HG02885 (cell line): ENCODE data around the gene RPS16.
"Not testable (repeated sequence)": the region's sequence is repeated elsewhere in the genome, so short reads cannot be mapped to it uniquely, and the experiment has no call there.

Source experiments
- ATAC-seq: cut with Tn5 transposase; IDR thresholded peaks from one replicate; pipeline ENCODE4 v1.9.1; 2021; ENCODE audit warnings: mild to moderate bottlenecking; ENCODE audit not compliant: unreplicated experiment, poor library complexity

RPS16 gene

GRCh38 chr19:39451257-39451656 lies 15.5 kb upstream of the RPS16 start:
- ATAC-seq = not testable (repeated sequence)

GRCh38 chr19:39449116-39449797 lies 13.5 kb upstream of the RPS16 start:
- ATAC-seq = no peak

GRCh38 chr19:39448271-39448670 lies 12.5 kb upstream of the RPS16 start:
- ATAC-seq = no peak

DNA sequence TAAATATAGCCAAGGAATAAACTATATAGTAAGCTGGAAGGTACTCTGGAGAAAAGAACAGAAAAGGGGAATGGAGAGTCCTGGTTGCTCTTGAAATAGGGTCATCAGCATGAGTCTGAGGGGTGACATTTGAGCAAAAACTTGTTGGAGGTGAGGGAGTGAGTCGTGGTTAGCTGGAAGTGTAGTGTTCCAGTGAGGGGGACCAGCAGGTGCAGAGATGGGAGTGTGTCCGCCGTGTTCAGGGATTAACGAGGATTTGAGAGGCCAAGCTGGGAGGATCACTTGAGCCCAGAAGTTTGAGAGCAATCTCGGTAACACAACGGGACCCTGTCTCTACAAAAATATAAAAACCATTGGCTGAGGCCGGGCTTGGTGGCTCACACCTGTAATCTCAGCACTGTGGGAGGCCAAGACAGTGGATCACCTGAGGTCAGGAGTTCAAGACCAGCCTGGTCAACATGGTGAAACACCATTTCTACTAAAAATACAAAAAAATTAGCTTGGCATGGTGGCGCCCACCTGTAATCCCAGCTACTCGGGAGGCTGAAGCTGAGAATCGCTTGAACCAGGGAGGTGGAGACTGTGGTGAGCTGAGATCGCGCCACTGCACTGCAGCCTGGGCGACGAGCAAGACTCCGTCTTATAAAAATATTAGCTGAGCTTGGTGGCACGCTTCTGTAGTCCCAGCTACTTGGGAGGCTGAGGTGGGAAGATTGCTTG lies 10.8 kb upstream of the RPS16 start:
- no peak for ATAC-seq

DNA sequence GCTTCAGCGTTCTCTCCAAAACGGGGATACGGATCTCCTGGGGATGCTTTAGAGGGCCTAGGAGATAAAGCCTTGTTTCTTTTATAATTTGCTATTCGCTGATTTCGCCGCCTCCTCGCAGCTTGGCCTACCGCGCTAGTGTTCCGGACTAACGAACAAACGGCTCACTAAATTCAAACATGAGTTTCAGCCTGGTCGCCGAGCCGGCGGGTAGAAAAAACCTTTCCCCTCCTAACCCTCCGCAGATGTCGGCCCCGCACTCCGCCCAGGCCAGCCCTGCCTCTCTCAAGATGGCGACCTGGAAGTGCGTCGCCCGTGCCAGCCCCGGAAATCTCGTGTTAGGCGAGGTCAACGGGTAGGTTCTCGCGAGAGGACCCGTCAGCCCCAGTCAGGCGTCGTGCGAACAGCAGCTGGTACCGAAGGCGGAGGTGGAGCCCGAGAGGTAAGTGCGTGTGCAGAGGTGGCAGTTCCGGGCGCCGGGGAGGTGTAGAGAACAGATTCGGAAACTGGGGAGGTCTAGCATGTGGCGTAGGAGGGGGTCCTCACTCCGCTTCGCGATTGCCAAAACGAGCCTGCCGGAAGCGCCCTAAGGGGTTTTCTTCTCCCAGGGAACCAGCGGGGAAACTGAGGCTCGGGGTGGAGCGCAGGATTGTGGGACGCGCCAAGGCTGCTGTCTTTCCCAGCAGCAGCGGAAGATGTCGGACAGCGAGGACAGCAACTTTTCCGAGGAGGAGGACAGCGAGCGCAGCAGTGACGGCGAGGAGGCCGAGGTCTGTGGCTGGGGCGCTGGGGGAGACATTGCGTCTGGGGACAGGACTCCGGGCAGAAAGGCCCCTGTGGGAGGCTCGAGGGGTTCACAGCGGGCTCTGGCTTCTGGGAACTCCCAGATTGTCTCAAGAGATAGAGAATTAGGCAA lies 9.7 kb upstream of the RPS16 start, which contains the start of gene SUPT5H:
Gene SUPT5H, plus strand, starts transcription at position 387 of the 916 bp plus-strand sequence. Its CDS starts 309 bp downstream, at position 696.
- peak; percentile 88 for ATAC-seq

- no peak for ATAC-seq
Measured at GRCh38 chr19:39444598-39445195, 8.9 kb upstream of the RPS16 start.

DNA sequence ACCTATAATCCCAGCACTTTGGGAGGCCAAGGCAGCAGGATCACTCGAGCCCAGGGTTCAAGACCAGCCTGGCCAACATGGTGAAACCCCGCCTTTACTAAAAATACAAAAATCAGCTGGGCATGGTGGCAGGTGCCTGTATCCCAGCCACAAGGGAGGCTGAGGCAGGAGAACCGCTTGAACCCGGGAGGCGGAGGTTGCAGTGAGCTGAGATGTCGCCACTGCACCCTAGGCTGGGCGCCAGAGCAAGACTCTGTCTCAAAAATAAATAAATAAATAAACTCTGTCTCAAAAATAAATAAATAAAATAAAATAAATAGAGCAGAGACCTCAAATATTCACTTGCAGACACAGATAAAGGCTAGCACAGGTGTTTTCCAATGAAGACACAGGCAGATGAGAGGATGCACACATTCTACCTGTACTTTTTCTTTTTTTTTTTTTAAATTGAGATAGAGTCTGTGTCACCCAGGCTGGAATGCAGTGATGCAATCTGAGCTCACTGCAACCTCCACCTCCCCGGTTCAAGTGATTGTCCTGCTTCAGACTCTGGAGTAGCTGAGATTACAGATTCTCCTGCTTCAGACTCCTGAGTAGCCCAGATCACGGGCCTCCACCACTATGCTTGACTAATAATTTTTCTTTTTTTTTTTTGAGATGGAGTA lies 2.7 kb upstream of the RPS16 start:
- no peak for ATAC-seq

GRCh38 chr19:39436350-39436716 lies 584 bp upstream of the RPS16 start:
- ATAC-seq = no peak

- no peak for ATAC-seq
Measured at GRCh38 chr19:39434123-39435076, 1.3 kb downstream of the RPS16 start.

DNA sequence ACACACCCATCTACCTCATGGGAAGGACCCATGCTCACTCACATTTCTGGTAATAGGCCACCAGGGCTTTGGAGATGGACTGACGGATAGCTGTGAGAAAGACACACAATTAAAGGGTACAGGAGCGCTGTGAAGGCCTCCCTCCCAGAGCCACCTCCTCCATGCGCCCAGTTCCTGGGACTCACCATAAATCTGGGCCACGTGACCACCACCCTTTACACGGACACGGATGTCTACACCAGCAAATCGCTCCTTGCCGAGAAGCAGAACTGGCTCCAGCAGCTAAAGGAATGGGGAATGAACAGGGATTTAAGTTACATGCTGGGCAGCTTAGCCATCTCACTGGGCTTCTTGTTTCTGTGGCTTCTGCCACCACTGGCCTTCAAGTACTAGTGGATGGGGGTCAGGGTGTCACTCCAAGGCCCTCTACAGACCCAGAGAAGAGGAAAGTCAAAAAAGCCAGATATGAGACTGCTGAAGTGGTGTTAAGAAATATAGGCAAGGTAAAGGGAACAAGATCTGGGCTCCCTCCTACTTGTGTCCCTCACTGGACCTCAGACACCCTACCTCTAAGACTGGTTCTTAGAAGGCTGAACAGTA lies 2.2 kb downstream of the RPS16 start:
- ATAC-seq = no peak

GRCh38 chr19:39432677-39433025 lies 3.1 kb downstream of the RPS16 start:
- no peak for ATAC-seq

GRCh38 chr19:39430675-39431593 lies 4.8 kb downstream of the RPS16 start:
- ATAC-seq = peak; percentile 52

- no peak for ATAC-seq
Measured at GRCh38 chr19:39428283-39429112, 7.3 kb downstream of the RPS16 start.

DNA sequence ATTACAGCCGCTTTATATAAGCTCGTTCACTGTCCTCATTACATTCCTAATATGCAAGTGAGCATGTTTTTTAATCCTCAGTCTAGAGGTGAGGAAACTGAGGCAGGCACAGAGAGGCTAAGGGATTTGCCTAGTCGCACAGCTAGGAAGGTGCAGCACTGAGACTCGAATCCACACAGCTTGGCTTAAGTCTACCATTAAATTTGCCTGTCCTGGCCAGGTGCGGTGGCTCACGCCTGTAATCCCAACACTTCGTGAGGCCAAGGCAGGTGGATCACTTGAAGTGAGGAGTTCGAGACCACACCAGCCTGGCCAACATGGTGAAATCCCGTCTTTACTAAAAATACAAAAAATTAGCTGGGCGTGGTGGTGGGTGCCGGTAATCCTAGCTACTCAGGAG lies 8.0 kb downstream of the RPS16 start:
- no peak for ATAC-seq

DNA sequence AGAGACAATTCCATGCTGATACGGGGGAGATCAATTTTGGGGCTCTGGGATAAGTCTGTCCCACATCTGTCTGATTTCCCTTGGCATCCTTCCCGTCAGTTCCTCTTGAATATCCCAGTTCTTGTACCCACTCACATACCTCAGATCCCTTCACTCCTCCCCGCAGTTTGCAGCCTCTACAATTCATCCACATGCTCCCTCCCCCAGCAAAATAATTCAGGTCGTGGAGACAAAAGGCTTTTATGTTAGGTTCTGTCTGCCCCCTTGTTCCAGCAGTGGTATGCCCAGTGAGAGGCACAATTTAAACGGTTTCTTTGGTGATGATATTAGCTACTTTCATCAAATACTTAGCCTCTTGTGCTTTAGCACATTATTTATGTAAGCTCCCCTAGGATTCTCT lies 9.6 kb downstream of the RPS16 start:
- ATAC-seq = no peak

- ATAC-seq = no peak
Measured at GRCh38 chr19:39425744-39426143, 10.0 kb downstream of the RPS16 start.

DNA sequence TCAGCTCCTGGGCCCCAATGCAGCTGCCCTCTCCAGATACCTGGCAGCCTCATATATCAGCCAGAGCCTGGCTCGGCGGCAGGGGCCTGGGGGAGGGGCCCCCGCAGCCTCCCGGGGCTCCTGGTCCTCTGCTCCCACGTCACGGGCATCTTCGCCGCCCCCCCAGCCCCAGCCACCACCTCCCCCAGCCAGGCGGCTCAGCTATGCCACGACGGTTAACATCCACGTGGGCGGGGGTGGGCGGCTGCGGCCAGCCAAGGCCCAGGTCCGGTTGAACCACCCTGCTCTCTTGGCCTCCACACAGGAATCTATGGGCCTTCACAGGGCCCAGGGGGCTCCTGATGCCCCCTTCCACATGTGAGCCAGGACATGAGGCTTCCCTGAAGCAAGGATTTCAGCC lies 10.8 kb downstream of the RPS16 start:
- ATAC-seq = no peak
